ENCODE data around the gene FRMPD1.
"Not testable (repeated sequence)": the region's sequence is repeated elsewhere in the genome, so short reads cannot be mapped to it uniquely, and the experiment has no call there.

The FRMPD1 gene, protein sequence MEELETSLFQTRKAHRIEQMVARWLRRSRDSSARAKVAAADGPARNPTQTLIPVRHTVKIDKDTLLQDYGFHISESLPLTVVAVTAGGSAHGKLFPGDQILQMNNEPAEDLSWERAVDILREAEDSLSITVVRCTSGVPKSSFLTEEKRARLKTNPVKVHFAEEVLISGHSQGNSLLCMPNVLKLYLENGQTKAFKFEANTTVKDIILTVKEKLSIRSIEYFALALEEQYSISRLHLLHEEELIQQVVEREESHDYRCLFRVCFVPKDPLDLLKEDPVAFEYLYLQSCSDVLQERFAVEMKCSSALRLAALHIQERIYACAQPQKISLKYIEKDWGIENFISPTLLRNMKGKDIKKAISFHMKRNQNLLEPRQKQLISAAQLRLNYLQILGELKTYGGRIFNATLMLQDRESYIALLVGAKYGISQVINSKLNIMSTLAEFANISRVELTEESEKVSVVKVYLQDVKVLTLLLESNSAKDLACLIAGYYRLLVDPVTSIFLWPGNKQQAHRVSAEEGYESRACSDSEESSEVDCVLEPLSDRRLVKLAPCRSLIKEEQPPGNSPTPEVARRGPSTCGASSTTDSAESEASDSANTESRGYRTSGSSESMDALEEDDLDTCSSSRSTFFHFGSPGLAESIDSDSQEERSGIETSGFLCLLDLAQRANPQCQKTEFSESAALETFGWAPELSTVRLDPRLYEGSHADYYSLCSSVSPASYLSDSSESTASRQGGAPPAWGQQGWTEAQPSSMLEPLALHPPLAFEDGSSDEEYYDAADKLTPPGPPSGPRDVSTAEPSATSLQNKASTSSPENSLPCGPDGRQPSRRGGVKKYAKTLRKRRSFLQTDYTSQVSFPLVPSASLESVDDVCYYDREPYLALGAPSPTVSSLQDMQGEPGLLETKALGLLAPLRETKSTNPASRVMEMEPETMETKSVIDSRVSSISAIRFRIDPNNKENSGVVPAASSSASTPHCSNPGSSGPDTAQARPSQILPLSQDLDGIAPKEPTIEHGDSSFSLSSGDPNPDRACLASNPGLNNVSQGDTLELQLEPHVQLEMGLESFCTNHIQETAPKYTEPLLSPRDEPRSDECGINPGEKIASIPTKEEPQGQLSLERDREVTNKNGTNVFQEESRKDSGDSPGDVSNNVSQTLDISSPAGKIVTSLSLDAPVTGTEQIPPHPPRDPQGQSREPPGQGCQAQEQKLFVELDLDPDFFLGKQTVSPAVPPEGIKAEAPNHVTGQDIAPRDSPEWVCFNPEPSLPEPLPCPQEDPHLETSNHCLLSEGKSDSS (N-terminal part only)

DNA sequence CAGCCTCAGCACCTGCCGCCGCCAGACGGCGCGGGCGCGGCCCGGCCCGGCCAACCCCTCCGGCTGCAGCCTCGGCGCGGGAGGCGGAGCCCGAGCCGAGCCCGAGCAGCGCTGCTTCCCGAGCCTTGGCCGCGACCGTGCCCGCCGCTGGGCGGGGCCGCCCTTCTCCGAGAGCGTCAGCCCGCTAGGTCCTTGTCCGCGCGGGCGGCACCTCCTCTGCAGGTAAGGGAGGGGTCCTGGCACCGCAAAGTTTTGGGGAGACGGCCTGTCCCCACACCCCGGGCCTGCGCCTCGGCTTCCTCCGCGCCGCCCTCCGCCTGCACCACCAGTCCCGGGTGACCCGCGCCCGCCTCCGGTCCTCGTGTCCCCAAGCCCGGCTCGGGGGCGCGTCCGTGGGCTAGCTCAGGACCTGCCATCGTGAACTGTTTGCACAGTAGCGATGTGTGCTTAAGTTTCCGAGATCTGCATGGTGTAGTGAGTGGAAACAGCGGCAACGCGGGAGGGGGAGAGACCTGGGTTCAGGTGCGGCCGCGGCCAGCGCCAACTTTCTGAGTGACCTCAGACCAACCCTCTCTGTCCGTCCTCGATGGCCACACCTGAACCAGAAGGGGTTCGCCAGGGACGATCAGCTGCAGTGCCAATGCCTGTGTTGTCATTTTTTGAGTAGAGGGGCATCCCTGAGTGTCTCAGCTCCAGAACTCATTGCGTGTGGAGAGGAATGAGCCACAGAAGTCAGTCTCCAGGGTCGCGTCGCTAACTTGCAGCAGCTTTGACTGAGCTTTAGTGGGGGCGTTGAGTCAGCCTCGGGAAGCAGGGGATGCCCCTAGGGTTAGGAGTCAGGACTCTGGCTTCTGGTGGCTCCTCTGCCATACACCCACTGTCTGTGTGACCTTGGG lies at the start of gene FRMPD1:
Gene FRMPD1, plus strand, starts transcription at position 82 of the 896 bp plus-strand sequence. CDS start 41,688 bp downstream, outside the sequence.
- no peak for FAIRE-seq

- not testable (repeated sequence) for FAIRE-seq
Measured at GRCh38 chr9:37602061-37602460, 48.7 kb upstream of the FRMPD1 start.

DNA sequence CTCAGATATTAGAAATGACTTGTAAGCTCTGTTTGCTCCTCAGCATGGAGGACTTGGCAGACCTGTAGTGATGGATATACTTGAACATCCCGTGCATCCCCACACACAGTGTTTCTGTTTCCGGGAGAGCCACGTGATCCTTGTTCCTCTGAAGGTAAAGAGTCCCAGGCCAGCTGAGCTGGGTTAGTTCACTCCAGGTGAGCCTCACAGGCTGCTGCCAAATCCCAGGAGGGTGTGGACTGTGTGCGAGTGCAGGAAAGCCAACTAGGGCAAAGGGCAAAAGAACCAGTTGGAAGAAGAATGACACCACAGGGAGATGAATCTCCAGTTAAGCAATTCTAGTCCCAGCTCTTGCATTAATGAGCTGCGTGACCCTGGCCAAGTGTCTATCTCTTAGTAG lies 47.9 kb upstream of the FRMPD1 start:
- FAIRE-seq = no peak

- no peak for FAIRE-seq
Measured at GRCh38 chr9:37604296-37604695, 46.5 kb upstream of the FRMPD1 start.

GRCh38 chr9:37608250-37608649 lies 42.5 kb upstream of the FRMPD1 start:
- no peak for FAIRE-seq

DNA sequence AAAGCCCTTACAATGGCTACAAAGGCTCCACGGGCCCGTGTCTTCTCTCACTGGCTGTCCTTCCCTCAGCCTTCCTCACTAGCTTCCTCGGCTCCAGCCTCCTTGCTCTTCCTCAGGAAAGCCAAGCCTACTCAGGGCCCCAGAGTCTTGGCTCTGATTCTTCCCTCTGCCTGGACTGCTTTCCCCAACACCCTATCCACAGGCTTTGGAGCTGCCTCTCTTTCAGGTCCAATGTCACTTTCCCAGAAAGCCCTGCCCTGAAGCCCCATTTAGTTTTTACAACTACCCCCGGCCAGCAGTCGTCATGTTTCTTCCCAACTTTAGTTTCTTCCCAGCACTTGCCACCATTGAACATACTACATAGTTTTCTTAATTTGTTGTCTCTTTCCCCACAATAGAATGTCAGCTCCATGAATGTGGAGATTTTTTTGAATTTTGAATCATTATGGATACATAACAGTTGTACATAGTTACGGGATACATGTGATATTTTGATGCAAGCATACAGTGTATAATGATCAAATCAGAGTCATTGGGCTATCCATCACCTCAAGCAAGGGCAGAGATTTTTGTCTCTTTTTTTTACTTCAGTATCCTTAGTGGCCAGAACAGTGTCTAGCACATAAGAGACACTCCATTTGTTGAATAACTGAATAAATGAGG lies 40.9 kb upstream of the FRMPD1 start:
- FAIRE-seq = no peak

- FAIRE-seq = no peak
Measured at GRCh38 chr9:37611014-37611413, 39.7 kb upstream of the FRMPD1 start.

DNA sequence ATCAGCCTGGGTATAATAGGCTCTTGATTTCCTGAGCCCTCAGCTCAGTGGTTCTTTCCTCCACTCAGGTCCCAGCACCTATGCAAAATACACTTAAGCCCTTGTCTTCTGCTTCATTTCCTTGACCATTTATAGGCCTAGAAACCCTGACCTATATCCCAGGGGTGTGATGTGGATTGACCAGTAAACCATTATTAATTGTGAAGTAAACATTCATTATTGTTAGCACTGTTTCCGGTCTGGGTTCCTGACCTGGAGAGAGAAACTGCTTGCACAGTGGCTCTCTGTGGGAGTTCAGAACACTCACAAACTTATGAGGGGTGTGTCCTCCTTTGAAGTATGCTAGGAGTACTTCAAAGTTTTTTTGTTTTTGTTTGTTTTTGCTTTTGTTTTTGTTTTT lies 38.8 kb upstream of the FRMPD1 start:
- FAIRE-seq = no peak

DNA sequence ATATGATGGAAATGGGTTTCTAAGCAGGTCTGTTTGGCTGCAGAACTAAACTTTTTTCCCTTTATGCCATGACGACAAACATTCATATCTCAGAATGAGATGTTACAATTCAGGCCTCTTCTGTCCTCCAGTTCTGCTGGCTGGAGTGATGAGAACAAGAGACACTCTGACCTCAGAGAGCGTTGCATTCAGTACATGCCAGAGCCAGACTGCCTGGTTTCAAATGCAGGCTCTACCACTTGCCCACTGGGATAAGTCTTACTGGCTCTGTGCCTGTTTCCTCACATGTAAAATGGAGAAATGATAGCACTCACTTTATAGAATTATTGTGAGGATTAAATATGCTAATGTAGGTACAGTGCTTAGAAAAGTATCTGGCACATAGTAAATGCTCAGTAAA lies 33.6 kb upstream of the FRMPD1 start:
- FAIRE-seq = no peak

DNA sequence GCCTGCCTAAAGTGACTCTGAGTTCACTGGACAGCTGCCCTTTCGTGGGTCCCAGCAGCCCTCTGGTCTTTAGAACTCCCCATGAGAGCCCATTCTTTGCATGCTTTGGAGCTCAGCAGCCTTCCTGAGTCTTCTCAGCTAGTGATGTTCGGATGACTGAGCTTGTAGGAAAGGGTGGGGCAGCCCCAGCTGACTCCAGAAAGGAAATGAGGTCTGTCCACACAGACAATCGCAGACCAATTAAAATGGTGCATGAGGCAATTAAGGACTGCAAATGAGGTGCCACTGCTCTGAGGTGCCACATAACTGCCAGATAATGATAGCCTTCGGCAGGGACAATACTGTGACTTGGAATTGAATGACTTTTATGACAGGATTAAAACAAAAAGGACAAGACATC lies 32.9 kb upstream of the FRMPD1 start:
- FAIRE-seq = no peak

DNA sequence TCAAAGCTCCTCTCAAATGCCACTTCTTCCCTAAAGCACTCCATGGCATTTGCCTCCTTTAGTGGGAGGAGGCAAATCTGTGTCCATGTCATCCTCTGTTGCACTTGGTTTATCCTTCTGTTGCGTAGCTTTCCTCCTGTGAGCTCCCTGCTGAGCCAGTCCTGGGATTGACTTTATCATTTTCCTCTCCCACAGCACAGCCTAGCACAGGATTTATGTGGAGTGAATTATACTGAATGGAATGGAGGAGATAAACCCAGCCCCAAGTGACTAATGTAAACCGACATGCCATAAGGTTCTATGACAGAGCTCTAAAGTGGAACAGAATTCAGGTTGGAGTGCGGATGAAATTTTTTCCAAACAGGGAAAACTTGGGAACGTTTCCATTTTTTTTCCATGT lies 31.9 kb upstream of the FRMPD1 start:
- no peak for FAIRE-seq

DNA sequence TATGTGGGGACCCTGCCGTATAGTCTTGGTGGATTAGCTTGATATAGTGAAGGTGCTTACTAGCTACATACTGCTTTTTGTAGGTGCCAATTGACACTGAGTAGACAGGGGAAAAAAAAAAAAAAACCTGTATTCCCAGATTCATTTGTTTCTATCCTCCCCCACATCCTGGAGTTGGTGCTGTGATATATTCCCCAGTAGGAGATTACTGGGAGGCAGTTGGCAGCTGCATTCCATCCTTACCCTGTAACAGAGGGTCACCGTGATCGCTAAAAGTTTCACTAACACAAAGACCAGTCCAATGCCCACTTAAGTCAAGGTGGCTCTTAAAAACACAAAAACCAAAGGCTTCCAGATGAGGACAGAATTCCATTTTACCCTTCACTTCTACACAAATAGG lies 30.9 kb upstream of the FRMPD1 start:
- no peak for FAIRE-seq

GRCh38 chr9:37620396-37620795 lies 30.4 kb upstream of the FRMPD1 start:
- no peak for FAIRE-seq

DNA sequence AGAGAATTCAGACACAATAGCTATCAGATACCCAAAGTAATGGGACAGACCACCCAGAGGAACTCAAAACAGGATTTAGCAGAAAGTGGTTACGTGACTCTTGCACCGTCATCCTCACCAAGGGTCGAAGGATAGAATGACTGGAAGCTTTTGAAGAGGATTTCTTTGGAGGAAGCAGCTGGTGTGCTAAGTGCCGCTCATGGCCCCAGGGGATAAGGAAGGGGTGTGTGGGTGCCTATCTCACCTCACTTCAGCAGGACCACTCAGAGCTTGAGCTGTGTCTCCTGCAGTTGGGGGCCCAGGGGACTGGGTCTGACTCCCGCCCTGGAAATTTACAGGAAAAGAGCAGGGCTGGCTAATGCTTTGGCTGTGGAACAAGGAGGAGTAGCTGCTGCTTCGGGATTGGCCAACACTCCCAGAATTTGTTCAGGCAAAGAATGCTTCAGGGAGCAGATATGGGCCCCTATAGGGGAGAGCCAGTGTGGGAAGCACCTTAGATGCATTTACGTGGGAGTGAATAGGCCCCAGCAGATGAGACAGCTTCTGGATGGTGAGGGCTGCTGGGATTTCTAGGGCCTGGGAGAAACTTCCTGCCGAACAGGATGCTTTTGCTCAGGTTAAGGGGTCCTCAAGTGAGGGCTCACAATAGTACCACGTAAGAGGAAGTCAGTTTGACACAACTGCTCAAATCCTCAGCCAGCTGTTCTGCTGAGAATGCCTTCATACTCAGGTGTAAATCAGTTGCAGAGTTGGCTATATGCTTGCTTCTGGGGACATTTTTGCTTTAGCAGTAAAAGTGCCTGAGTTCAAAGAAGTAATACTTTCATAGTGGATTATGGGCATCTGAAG lies 29.3 kb upstream of the FRMPD1 start:
- FAIRE-seq = no peak

- FAIRE-seq = no peak
Measured at GRCh38 chr9:37622462-37622861, 28.3 kb upstream of the FRMPD1 start.

DNA sequence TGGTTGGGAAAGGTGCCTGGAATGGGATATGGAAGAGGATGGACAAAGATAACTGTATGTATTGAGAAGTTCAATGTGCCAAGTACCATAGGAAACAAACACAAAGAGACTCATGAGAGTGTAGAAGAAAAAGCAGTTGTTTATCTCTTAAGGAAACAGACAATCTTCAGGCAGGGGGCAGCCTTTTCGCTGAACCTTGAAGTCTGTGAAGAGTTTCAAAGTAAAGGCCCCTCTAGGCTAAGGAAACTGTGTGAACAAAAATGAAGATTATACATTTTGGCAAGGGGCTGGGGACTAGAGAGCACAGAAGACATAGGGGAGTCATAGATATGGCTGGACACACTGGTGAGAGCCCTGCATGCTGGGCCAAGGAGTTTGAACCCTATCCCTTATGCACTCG lies 27.5 kb upstream of the FRMPD1 start:
- no peak for FAIRE-seq

- FAIRE-seq = no peak
Measured at GRCh38 chr9:37624073-37624472, 26.7 kb upstream of the FRMPD1 start.

DNA sequence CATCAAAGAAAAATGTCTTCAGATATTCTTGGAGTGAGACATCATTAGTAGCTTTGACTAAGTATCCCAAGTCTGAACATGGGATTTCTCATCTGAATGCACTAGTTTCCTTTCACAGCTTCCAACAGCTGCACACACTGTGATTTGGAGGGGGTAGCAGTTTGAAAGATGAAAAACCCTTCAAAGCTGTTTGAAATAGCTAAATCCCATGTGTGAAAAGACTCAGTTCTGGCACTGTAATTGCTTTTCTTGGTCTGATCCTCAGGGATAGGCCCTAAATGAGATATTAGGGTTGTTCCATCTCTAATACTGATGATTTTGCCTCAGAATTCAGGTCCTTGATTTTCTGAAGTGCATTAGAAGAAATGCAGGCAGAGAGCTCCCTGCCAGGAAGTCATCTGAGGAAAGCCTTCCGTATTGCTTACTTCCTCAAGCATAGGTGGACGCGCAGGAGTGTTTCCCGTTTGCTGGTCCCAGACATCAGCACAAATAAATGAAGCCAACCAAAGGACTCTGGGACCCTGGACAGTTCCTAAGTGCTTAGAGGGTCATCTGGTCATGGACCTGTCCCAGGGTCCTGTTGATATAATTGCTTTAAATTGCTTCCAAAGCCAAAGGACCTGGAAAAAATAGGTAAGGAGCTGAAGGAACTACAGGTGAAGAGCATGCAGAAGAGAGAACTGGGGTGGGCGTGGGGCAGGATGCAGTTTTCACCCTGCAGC lies 25.6 kb upstream of the FRMPD1 start:
- no peak for FAIRE-seq

DNA sequence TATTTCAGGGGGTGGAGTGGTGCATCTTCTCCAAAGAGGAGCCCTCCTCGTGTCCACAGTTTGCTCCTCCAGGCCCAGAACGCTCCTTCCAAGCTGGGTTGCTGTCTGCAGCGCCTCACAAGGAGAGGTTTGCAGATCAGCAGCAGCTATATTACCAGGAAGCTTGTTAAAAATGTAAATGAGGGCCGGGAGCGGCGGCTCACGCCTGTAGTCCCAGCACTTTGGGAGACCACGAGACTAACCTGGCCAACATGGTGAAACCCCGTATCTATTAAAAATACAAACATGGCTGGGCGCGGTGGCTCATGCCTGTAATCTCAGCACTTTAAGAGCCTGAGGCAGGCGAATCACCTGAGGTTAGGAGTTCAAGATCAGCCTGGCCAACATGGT lies 25.0 kb upstream of the FRMPD1 start:
- FAIRE-seq = no peak
